GM19397 (cell line): Measurements from ENCODE around the gene RCN2.
"Not testable (repeated sequence)": the region's sequence is repeated elsewhere in the genome, so short reads cannot be mapped to it uniquely, and the experiment has no call there.

Experiments used
- ATAC-seq: cut with Tn5 transposase; IDR thresholded peaks from one replicate; pipeline ENCODE4 v1.9.1; 2021; ENCODE audit warnings: mild to moderate bottlenecking, moderate library complexity; ENCODE audit not compliant: unreplicated experiment

The RCN2 gene

DNA sequence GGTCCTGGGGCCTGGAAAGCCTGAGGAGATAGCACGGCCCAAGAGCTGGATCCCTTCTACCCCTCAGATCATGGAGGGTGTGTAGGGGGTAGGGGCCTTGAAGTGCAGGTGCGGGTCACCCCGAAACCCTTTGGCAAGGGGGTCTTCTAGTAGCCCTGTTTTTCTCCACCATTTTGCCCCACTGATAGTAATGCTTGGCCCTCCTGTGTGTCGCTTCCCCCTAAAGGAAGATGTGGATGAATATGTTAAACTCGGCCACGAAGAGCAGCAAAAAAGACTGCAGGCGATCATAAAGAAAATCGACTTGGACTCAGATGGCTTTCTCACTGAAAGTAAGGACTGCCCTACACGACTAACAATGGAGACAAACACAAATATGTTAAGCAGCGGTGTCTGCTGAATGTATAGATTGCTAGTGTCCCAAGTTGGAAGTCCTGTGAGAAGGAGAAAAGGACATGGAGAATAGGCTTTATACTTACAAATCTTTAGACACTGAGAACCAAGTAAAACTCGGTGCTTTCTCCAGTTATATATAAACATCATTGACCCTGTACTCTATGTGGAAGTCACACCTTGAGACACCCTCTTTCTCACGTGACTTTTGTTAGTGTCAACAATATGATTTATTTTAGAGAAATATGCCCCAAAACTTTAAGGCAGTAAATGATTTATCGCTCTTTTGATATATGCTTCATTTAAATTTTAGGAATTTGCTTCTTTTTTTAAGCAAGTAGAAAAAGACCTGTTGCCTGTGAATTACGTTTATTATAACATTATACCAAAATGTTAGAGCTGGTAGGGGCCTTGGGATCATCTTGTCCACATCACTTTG lies 802 bp downstream of the RCN2 start:
- no peak for ATAC-seq

DNA sequence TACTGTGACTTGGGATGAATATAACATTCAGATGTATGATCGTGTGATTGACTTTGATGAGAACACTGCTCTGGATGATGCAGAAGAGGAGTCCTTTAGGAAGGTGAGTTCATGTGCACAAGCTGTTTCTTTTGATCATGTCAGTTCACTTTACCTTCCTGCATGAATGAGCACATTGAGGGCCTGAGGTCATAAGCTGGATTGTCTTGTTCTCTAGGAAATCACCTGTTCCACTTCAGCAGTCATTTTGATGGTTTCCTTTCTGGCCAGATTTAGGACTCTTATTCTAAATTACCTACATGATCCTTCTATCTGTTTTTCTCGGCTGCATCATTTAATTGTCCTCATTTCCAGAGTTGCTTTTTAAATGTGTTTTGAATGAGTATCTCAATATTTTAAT lies 4.1 kb downstream of the RCN2 start:
- no peak for ATAC-seq

DNA sequence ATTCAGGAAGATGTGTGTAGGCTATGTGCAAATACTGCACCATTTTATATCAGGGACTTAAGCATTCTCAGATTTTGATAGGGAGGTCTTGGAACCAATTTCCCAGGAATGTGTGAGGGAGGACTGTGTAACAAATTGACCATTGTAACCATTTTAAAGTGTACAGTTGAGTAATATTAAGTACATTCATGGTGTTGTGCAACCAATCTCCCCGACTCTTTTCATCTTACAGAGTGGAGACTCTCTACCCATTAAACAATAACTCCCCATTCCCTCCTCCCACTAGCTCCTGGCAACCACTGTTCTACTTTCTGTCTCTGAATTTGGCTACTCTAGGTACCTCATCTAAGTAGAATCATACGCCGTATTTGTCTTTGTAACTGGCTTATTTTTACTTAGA lies 5.1 kb downstream of the RCN2 start:
- ATAC-seq, result no peak

DNA sequence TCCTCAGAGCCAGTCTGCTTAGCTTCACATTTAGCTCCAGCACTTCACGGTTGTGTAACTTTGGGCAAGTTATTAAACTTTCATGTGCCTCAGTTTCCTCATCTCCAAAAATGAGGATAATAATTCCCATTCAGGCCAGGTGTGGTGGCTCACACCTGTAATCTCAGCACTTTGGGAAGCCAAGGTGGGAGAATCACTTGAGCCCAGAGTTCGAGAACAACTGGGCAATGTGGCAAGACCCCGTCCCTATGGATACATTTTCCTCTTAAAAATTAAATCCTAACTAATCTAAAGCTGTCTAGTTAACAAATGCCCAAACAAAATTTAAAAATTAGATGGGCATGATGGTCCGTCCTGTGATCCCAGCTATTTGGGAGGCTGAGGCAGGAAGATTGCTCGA lies 7.2 kb downstream of the RCN2 start:
- no peak for ATAC-seq

DNA sequence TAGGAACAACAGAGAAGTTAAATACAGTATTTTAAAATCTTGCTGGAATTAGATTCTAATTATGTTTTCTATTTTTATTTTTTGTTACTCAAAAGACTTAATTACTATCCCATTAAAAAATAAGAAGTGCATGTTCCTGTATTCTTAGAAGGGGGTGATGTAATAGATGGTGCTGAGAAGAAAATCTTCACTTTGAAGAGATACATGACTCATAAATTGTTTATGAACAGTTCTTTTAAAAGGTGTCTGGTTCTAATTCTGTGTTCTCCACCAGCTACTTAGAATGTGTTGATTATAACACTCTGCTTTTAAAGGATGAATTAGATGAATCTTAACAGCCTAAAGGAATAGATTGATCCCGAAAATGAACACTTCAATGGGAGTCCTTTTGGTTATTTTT lies 8.2 kb downstream of the RCN2 start:
- ATAC-seq, result no peak

DNA sequence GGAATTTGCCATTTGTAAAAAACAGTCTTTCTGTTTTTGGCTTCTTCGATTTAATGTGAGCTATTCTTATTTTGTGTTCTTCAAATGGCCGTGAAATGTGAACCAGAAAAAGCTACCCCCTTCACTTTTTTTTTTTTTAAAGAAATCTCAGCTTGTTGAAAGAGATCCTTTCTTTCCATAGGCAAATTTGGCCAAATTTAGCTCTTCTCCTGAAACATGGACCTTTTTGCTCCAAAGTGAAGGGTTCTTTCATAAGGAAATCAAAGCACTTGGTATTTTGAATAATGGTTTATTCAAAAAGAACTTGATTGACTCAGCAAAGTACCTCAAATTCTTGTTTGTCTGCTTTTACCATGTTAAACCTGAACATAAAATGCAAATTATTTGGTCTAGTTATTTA lies 10.1 kb downstream of the RCN2 start:
- ATAC-seq, result no peak

DNA sequence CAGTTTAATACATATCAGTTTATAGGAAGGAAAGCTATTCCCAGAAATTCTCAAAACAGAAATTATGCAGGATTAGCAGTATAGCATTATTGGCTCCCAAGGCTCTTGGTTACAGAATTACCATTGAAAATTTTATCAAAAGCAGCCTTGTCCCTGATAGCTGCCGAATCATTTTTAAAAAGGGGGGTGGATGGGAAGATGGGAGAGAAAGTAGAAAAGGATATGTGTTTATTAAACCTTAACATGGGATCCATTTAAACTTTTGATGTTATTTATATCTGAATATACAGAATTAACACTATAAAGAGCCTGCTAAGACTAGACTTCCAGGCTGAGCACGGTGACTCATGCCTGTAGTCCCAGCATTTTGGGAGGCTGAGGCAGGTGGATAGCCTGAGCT lies 10.8 kb downstream of the RCN2 start:
- ATAC-seq, result no peak

DNA sequence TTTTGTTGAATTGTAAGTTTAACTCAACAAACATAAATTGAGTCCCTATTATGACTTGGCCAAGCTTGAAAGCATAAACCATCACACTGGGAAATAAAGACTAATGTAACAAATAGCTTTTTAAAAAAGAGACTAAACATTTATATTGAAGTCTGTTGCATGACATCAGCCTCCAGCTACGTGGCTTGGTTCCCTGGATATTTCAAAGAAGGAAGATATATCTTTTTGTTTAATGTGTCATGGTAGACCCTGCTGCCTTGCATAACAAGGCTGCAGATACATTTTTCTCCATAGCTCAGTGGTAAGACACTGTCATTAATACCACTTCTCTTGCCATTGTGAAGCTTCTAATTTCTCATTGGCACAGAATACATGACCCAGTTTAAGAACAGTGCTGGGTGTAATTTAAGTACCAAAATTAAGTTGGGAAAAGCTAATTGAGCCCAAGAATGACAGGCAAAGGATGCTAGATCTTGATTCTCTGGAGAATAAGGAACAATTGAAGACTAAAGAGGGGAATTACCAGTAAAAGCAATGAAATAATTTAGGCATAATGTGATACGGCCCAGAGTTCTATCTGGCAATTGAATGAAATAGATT lies 14.0 kb downstream of the RCN2 start:
- ATAC-seq, result no peak

DNA sequence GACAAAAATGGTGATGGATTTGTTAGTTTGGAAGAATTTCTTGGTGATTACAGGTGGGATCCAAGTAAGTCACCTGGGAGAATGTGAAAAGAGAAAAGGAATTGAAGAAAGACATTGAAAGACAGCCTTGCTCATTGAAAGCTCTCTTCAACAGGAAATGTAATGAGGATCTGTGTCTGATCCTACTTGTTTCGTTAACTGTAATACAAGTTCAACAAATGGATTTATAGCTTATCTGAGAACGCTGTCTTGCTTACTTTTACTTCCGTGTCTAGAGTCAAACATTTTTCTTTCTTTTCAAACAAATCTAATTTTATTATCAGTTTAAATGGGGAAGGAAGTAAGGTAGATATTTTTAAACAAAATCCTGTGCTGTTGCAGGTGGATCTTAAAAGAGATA lies 15.9 kb downstream of the RCN2 start:
- ATAC-seq, result no peak

DNA sequence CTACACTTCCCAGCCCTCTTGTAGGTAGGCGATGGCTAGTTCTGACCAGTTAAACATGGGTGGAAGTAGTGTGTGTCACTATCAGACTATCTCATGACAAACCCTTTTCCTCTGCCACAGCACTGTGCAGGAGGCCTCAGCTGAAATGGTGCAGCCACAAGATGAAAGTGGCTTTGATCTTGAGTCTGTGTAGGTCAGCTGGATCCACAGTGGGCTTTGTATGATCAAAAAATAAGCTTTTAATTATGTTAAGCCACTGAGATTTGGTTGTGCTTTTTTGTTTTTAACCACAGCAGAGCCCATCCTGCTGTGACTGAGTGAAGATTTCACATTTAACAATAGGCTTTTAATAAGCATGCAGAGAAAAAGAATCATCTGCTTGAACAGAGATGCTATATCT lies 19.7 kb downstream of the RCN2 start:
- no peak for ATAC-seq

DNA sequence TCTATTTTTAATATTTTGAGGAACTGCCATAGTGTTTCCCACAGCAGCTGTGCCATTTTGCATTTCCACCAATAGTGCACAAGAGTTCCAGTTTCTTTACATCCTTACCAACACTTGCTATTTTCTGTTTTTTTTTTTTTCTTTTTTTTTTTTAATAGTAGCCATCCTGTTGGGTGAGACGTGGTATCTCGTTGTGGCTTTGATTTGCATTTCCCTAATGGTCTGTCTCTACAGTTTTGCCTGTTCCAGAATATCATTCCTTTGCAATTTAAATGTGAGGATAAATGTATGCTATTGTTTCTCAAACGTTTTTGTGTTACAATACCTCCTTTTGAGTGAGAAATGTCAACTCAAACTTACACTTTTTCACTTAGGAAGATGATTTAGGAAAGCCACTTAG lies 22.4 kb downstream of the RCN2 start:
- ATAC-seq, result no peak

DNA sequence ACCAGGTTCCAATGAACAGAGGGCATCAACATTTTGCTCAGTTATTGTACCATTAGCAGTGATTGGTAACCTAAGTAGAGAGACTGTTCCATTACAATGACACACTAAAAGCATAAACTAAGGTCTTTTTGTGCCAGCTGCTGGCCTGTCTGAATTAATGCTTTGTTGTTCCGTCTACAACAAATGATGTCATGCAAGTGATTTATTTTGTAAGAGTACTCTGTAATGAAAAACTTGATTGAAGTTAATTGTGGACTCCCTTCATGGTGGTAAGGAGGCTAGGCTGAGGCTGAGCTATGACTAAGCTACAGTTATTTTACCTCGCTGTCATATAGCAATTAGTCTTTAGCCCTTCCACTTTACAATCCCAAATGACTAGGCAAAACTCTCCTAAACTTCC lies 23.2 kb downstream of the RCN2 start:
- no peak for ATAC-seq

DNA sequence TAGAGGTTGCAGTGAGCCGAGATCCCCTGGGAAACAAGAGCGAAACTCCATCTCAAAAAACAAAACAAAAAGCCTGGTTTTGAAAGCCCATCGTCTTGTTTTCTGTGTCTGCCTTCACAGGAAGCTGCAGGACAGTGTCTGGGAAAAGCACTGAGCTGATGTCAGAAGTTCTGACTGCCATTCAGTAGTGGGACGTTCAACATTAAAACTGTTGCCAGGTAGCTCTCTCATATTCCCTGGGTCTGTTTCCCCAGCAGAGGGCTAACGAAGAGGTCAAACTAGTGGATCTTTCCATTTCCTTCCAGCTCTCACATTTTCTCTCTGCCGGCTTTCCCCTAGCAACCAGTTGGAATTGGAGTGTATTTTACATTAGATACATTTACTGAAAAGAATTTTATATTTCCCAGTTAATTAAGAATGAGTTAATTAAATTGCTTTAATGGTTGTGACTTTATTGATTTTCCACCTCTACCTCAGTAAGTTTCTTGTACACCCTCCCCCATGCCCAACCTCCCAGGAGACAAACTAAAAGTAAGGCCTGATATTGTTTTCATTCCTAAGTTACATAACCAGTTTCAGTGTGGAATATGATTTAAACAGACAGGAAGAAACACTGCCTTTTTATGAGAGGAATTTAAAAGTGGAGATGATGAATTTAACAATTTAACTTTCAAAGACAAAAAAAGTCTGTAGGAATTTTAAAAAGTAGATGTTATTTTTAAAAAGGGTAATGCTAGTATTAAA lies 29.9 kb downstream of the RCN2 start:
- ATAC-seq, result no peak

DNA sequence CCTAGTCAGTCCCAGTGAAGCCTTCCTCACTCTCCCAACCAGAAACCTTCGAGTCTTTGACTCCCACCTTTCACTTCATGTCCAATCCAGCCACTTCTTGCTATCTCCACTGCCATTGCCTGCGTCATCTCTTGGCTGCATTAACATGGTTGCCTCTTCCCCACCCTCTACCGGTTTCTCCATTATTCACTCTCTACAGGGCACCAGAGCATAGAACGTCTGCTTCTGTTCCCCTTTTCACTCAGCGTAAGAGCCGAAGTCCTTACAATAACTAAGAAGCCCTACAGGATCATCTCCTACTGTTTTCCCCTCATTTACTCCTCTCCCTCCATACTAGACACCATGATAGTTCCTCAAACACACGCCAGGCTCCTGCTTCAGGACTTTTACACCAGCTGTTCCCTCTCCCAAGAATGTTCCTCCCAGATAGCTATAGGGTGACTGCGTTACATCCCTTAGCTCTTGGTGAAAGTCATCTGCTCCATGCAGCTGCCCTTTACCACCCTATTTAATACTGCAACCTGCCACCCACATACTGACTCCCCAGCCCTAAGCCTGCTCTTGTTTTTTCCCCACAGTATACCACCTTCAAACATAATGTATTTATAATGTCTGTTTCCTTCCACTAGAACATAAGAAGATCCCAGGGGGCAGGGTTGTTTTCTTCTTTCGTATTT lies 30.9 kb downstream of the RCN2 start:
- ATAC-seq, result no peak

DNA sequence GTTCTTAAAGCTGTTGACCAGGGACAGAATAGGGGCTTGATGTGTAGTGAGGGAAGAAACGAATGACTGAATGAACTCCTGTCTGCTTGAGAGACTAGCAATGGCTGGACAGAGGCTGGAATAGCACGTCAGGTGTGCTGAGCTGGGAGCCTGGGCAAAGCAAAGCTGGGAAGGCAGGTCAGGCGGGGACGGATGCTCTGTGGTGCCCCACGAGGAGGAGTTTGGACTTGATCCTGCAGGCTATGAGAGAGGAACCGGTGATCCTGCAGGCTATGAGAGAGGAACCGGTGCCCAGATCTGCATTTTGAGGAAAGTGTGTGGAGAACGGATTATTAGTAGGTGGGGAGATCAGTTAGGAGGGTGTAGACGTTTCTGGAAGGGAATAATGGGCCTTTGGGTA lies 32.0 kb downstream of the RCN2 start:
- no peak for ATAC-seq

DNA sequence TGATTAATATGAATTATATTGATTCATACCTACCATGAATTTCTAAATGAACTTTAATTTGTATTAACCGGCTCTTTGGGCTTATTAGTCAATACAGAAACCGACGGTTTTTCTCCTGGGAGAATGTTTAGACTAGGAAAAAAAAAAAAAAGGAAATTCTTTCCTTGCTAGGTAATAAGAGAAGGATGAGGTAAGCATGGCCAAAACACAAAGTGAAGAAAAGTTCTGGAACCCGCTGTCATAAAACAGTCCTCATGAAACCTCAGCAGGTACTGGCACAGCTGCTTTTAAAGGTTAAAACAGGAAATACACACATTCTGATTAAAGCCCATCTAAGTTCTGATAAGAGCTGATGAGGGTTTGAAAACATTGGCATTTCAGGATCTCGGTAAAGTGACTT lies 32.6 kb downstream of the RCN2 start:
- ATAC-seq, result no peak

DNA sequence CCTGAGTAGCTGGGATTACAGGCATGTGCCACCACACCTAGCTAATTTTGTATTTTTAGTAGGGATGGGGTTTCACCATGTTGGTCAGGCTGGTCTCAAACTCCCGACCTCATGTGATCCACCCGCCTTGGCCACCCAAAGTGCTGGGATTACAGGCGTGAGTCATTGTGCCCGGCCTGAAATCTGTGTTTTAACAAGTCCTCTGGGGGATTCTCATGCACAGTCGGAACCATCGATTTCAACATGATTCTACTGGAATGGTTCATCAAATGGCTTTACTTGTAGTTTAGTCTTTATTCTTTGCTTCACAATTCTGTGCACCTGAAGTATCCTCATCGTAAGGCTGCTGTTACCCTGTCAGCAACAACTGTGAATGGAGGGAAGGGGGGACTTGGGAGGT lies 34.5 kb downstream of the RCN2 start:
- ATAC-seq, result not testable (repeated sequence)

DNA sequence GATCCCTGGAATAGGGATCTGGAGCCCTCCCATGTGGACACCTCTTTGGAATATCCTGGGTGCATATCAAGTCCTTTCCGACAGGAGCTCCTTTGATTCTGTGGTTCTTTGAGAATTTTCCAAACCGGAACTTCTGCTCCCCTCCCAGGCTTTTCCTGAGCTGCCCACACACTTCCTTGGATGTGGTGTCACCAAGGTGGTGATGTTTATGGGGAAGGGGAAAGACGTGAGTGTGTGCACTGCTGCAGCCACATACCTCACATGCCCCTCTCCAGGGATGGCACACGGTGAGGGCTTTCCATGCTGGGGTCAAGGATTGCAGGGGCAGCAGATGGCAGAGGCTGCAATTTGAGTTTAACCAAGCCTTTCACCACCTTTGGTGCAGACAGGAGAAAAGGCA lies 35.5 kb downstream of the RCN2 start:
- no peak for ATAC-seq

DNA sequence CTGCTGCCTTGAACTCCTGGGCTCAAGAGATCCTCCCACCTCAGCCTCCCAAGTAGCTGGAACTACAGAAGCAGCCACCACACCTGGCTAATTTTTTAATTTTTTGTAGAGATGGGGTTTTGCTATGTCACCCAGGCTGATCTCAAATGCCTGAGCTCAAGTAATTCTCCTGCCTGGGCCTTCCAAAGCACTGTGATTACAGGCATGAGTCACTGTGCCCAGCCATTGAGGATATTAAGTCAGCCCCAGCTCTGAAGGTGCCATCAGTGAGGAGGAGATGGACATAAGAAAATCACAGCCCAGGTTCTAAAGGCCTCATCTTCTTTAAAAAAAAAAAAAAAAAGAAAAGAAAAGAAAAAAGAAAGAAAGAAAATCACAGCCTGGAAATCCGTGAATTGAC lies 36.8 kb downstream of the RCN2 start:
- ATAC-seq, result no peak

DNA sequence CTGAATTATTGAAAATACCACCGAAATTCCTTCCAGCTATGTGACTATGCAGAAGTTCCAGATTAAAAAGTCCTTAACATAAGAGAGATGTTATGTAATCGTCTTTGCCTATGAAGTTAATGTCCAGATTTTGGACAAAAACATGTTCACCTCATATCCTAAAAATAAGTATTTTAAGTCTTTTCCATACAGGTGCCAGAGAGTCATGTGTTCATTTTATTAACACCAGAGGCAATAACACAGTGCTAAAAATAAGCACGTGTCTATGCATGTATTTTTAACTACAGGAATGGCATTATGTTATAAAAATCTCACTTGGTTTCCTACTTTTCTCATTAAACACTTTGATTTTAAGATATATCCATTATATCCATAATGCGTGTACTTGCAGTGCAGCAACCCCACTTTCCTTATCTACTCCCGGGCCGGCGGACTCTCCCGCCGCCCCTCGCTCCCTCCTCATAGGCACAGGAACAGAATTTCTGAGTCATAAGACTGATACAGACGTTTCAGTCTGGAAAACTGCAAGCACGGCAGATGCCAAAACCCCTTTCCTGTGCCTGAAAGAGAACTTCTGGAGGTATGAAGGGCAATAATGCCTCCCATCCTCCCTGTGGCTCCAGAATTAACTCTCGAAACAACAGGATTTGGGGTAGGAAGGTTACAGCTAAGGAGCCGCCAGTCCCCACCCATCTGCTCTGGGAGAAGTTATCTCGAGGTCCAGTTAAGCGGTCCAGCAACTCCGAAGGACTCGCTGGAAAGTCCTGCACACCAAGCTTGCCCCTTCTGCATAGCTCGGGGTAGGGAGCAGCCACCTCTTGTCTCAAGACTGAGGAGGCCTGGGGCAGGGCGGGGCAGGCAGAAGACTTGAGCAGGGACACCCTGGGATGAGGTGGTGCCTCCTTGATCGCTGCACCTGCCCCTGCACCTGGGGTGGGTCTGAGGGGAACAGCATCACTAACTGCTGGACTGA lies 41.1 kb downstream of the RCN2 start:
- ATAC-seq, result no peak
